ENCODE measurements around the gene SPATA25.

Gene SPATA25

DNA sequence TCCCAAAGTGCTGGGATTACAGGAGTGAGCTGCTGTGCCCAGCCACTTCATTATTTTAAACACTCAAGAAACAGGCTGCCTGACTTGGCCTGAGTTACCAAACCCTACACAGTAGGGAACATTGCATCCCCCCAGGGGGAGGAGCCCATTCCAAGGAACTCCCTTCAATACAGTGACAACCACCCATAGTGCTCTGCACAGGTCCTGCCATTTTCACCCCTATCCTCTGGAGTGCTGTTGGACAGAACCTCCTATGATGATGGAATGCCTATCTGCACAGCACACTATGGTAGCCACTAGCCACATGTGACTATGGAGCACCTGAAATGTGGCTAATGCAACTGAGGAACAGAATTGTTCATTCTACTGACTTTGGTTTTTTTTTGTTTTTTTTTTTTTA lies 42.0 kb downstream of the SPATA25 start:
- Histone ChIP-seq H4K20me1 (ENCODE audit: low read depth, low read length) (no peaks in the 10 kb centered on the region), H3K9ac (ENCODE audit: low read length) (no peak overlapping the region)

DNA sequence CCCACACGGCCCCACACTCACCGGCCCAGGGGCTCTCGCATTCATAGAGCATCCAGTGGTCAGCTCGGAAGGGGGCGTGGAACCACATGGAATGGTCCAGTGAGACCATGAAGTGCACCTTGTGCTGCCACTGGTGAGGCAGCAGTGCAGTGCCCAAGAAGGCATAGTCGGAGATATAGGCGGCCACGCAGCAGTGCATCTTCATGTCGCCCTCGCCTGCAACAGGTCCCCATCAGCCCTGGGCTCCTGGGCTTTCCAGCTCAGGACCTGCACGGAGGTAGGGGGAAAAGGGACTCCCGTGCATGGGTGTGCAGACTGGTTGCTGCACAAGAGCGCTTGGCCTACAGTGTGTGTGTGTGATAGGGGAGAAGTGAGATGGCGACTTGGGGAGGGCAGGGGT lies 43.9 kb downstream of the SPATA25 start:
- H2AFZ ChIP-seq (ENCODE audit: low read depth, low read length, severe bottlenecking), result no peak overlapping the region
- no peak for TF ChIP-seq EZH2phosphoT487 (conservative IDR thresholded peaks at IDR 0.05; ENCODE audit: low read length)
- TF ChIP-seq, protein P1, sequence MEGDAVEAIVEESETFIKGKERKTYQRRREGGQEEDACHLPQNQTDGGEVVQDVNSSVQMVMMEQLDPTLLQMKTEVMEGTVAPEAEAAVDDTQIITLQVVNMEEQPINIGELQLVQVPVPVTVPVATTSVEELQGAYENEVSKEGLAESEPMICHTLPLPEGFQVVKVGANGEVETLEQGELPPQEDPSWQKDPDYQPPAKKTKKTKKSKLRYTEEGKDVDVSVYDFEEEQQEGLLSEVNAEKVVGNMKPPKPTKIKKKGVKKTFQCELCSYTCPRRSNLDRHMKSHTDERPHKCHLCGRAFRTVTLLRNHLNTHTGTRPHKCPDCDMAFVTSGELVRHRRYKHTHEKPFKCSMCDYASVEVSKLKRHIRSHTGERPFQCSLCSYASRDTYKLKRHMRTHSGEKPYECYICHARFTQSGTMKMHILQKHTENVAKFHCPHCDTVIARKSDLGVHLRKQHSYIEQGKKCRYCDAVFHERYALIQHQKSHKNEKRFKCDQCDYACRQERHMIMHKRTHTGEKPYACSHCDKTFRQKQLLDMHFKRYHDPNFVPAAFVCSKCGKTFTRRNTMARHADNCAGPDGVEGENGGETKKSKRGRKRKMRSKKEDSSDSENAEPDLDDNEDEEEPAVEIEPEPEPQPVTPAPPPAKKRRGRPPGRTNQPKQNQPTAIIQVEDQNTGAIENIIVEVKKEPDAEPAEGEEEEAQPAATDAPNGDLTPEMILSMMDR (IDR thresholded peaks at IDR 0.05; ENCODE audit: insufficient read depth, low read length, poor library complexity, severe bottlenecking), result no peak
- H3K9me2 ChIP-seq (replicated peaks; ENCODE audit: insufficient read depth, low read length), result no peaks in the 10 kb centered on the region
- no peak overlapping the region for H3K4me2 ChIP-seq (ENCODE audit: low read depth, low read length, poor library complexity, severe bottlenecking)
- H4K20me1 ChIP-seq (ENCODE audit: low read depth, low read length), result no peaks in the 10 kb centered on the region
- H3K36me3 ChIP-seq (ENCODE audit: low read length), result no peaks in the 10 kb centered on the region
- no peak overlapping the region for H3K9ac ChIP-seq (ENCODE audit: low read length)
- H3K27ac ChIP-seq (ENCODE audit: low read depth, low read length), result no peak overlapping the region
- H3K4me3 ChIP-seq (ENCODE audit: insufficient read depth, low read length, poor library complexity, severe bottlenecking), result no peak overlapping the region
- H3K79me2 ChIP-seq (ENCODE audit: insufficient read depth, low read length), result no peaks in the 10 kb centered on the region
- H3K9me3 ChIP-seq (ENCODE audit: insufficient read depth, low read length), result no peaks in the 10 kb centered on the region
- H3F3A ChIP-seq (ENCODE audit: insufficient read depth), result no peaks in the 10 kb centered on the region
- H3K27me3 ChIP-seq (ENCODE audit: low read length), result no peaks in the 10 kb centered on the region

More for the DNA sequence above, 42.0 kb downstream of the SPATA25 start:
- Histone ChIP-seq H3K79me2 (ENCODE audit: insufficient read depth, low read length) (no peaks in the 10 kb centered on the region), H3F3A (ENCODE audit: insufficient read depth) (no peaks in the 10 kb centered on the region), H2AFZ (ENCODE audit: low read depth, low read length, severe bottlenecking) (no peak overlapping the region), H3K4me2 (ENCODE audit: low read depth, low read length, poor library complexity, severe bottlenecking) (no peak overlapping the region), H3K27ac (ENCODE audit: low read depth, low read length) (no peak overlapping the region), H3K36me3 (ENCODE audit: low read length) (no peaks in the 10 kb centered on the region), H3K9me3 (ENCODE audit: insufficient read depth, low read length) (no peaks in the 10 kb centered on the region), H3K4me3 (ENCODE audit: insufficient read depth, low read length, poor library complexity, severe bottlenecking) (no peak overlapping the region), H3K27me3 (ENCODE audit: low read length) (no peaks in the 10 kb centered on the region), H3K9me2 (replicated peaks; ENCODE audit: insufficient read depth, low read length) (no peaks in the 10 kb centered on the region)
- no peak for TF ChIP-seq EZH2phosphoT487 (conservative IDR thresholded peaks at IDR 0.05; ENCODE audit: low read length)
- TF ChIP-seq, protein P1 (IDR thresholded peaks at IDR 0.05; ENCODE audit: insufficient read depth, low read length, poor library complexity, severe bottlenecking), result no peak

GRCh38 chr20:45842169-45842812 lies 45.1 kb downstream of the SPATA25 start:
- no peaks in the 10 kb centered on the region for H3K27me3 ChIP-seq (ENCODE audit: low read length)
- 0 out of 2 replicates have a peak overlapping the region, but pooled peaks have one; percentile 3 for H3K27ac ChIP-seq (ENCODE audit: low read depth, low read length)
- no peaks in the 10 kb centered on the region for H3K9me3 ChIP-seq (ENCODE audit: insufficient read depth, low read length)
- TF ChIP-seq, protein P1 (IDR thresholded peaks at IDR 0.05; ENCODE audit: insufficient read depth, low read length, poor library complexity, severe bottlenecking), result no peak
- no peak overlapping the region for H3K4me2 ChIP-seq (ENCODE audit: low read depth, low read length, poor library complexity, severe bottlenecking)
- H3K36me3 ChIP-seq (ENCODE audit: low read length), result no peaks in the 10 kb centered on the region
- H3K9me2 ChIP-seq (replicated peaks; ENCODE audit: insufficient read depth, low read length), result no peaks in the 10 kb centered on the region
- H3K79me2 ChIP-seq (ENCODE audit: insufficient read depth, low read length), result no peaks in the 10 kb centered on the region
- no peaks in the 10 kb centered on the region for H4K20me1 ChIP-seq (ENCODE audit: low read depth, low read length)
- H3K4me3 ChIP-seq (ENCODE audit: insufficient read depth, low read length, poor library complexity, severe bottlenecking), result no peak overlapping the region
- H3K9ac ChIP-seq (ENCODE audit: low read length), result no peak overlapping the region
- no peaks in the 10 kb centered on the region for H3F3A ChIP-seq (ENCODE audit: insufficient read depth)
- H2AFZ ChIP-seq (ENCODE audit: low read depth, low read length, severe bottlenecking), result no peak overlapping the region
